Measurements from ENCODE around the gene CAMSAP1. TPM values are rescaled to one million over a fixed set of nuclear protein-coding genes. Genes with fewer than 3 reads are reported as not detected.

CAMSAP1 gene
- total and polyA plus RNA-seq, 4 donors, result 5.0 to 29.8 (median 15.1) TPM

DNA sequence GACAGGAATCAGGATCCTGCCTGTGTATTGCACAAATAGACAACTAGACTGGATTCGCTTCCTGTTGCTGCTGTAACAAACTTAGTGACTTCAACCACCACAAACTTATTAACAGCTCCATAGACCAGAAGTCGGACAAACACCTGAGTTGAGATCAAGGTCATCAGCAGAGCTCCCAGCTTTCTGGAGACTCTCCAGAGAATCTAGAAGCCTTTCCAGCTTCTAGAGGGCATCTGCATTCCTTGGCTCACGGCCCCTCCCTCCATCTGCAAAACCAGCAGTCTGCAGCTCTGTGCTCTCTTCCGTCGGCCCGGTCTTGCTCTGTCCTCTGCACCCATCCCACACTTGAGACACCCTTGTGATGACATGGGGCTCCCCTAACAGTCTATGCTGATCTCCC is 106.3 kb downstream of the CAMSAP1 start:
- ATAC-seq (ENCODE audit: insufficient read depth, low FRiP score) (no peak), DNase-seq (no peak)
- Histone ChIP-seq H3K9ac (ENCODE audit: insufficient read depth in 1 of 2, low read length in 2 of 2) (no peak overlapping the region), H3K4me1 (ENCODE audit: control insufficient read depth in 5 of 5, insufficient read depth in 5 of 5, low read length in 5 of 5) (peaks cover 0 to 4% (median 0%) of the 10 kb centered on the region in 5 donors), H3K27ac (ENCODE audit: low read depth in 1 of 2, low read length in 1 of 2) (no peak overlapping the region), H3K27me3 (ENCODE audit: control insufficient read depth in 3 of 3, insufficient read depth in 3 of 3, low read length in 2 of 3) (no peaks in the 10 kb centered on the region), H3K36me3 (ENCODE audit: control insufficient read depth in 4 of 4, insufficient read depth in 4 of 4, low read length in 4 of 4) (no peaks in the 10 kb centered on the region), H3K4me3 (no peak overlapping the region), H3K9me3 (ENCODE audit: control insufficient read depth in 4 of 4, insufficient read depth in 3 of 4, low read length in 3 of 4) (no peaks in the 10 kb centered on the region)
- 91 to 93% methylated on average over 6 of the region's 6 CpGs for WGBS, 2 donors
- TF ChIP-seq, protein P1, sequence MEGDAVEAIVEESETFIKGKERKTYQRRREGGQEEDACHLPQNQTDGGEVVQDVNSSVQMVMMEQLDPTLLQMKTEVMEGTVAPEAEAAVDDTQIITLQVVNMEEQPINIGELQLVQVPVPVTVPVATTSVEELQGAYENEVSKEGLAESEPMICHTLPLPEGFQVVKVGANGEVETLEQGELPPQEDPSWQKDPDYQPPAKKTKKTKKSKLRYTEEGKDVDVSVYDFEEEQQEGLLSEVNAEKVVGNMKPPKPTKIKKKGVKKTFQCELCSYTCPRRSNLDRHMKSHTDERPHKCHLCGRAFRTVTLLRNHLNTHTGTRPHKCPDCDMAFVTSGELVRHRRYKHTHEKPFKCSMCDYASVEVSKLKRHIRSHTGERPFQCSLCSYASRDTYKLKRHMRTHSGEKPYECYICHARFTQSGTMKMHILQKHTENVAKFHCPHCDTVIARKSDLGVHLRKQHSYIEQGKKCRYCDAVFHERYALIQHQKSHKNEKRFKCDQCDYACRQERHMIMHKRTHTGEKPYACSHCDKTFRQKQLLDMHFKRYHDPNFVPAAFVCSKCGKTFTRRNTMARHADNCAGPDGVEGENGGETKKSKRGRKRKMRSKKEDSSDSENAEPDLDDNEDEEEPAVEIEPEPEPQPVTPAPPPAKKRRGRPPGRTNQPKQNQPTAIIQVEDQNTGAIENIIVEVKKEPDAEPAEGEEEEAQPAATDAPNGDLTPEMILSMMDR (IDR thresholded peaks at IDR 0.05; ENCODE audit: control extremely low read depth, extremely low read depth), result no peak

- peaks cover 0 to 4% (median 0%) of the 10 kb centered on the region in 5 donors for H3K4me1 ChIP-seq (ENCODE audit: control insufficient read depth in 5 of 5, insufficient read depth in 5 of 5, low read length in 5 of 5)
- no peak for DNase-seq
- no peaks in the 10 kb centered on the region for H3K36me3 ChIP-seq (ENCODE audit: control insufficient read depth in 4 of 4, insufficient read depth in 4 of 4, low read length in 4 of 4)
- no peak for ATAC-seq (ENCODE audit: insufficient read depth, low FRiP score)
- no peaks in the 10 kb centered on the region for H3K27me3 ChIP-seq (ENCODE audit: control insufficient read depth in 3 of 3, insufficient read depth in 3 of 3, low read length in 2 of 3)
- no peak overlapping the region for H3K9ac ChIP-seq (ENCODE audit: insufficient read depth in 1 of 2, low read length in 2 of 2)
- WGBS, 2 donors, result 96 to 97% methylated on average over 13 of the region's 13 CpGs
- no peaks in the 10 kb centered on the region for H3K9me3 ChIP-seq (ENCODE audit: control insufficient read depth in 4 of 4, insufficient read depth in 3 of 4, low read length in 3 of 4)
- no peak overlapping the region for H3K27ac ChIP-seq (ENCODE audit: low read depth in 1 of 2, low read length in 1 of 2)
- TF ChIP-seq, protein P1 (IDR thresholded peaks at IDR 0.05; ENCODE audit: control extremely low read depth, extremely low read depth), result no peak
- H3K4me3 ChIP-seq, result no peak overlapping the region
Observed at GRCh38 chr9:135799261-135799660, 108.1 kb downstream of the CAMSAP1 start.

DNA sequence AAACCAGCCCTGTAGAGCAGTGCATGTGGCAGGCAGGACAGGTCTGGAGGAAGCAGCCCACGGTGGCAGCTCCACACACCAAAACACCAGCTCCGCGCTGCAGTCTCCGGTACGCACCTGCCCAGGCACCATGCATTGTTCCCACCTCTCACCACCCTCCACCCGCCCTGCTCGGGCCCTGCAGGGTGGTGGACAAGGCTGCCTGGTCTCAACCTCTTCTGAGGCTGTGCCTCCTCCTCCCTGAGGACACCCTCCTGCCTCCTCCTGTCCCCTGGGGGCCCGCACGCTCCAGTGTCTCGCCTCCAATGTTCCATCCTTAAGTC is 109.1 kb downstream of the CAMSAP1 start:
- TF ChIP-seq, protein P1 (IDR thresholded peaks at IDR 0.05; ENCODE audit: control extremely low read depth, extremely low read depth), result no peak
- no peaks in the 10 kb centered on the region for H3K36me3 ChIP-seq (ENCODE audit: control insufficient read depth in 4 of 4, insufficient read depth in 4 of 4, low read length in 4 of 4)
- H3K4me3 ChIP-seq, result no peak overlapping the region
- peaks cover 0 to 4% (median 0%) of the 10 kb centered on the region in 5 donors for H3K4me1 ChIP-seq (ENCODE audit: control insufficient read depth in 5 of 5, insufficient read depth in 5 of 5, low read length in 5 of 5)
- H3K27me3 ChIP-seq (ENCODE audit: control insufficient read depth in 3 of 3, insufficient read depth in 3 of 3, low read length in 2 of 3), result no peaks in the 10 kb centered on the region
- ATAC-seq (ENCODE audit: insufficient read depth, low FRiP score) (no peak), DNase-seq (no peak)
- no peak overlapping the region for H3K9ac ChIP-seq (ENCODE audit: insufficient read depth in 1 of 2, low read length in 2 of 2)
- no peaks in the 10 kb centered on the region for H3K9me3 ChIP-seq (ENCODE audit: control insufficient read depth in 4 of 4, insufficient read depth in 3 of 4, low read length in 3 of 4)
- WGBS, 2 donors, result 81 to 88% methylated on average over 10 of the region's 10 CpGs
- peak overlapping the region in 1 of 2 donors; percentile 13 for H3K27ac ChIP-seq (ENCODE audit: low read depth in 1 of 2, low read length in 1 of 2)

All from lung (tissue), 12 donors.